ENCODE results near the gene UGT1A8.

DNA sequence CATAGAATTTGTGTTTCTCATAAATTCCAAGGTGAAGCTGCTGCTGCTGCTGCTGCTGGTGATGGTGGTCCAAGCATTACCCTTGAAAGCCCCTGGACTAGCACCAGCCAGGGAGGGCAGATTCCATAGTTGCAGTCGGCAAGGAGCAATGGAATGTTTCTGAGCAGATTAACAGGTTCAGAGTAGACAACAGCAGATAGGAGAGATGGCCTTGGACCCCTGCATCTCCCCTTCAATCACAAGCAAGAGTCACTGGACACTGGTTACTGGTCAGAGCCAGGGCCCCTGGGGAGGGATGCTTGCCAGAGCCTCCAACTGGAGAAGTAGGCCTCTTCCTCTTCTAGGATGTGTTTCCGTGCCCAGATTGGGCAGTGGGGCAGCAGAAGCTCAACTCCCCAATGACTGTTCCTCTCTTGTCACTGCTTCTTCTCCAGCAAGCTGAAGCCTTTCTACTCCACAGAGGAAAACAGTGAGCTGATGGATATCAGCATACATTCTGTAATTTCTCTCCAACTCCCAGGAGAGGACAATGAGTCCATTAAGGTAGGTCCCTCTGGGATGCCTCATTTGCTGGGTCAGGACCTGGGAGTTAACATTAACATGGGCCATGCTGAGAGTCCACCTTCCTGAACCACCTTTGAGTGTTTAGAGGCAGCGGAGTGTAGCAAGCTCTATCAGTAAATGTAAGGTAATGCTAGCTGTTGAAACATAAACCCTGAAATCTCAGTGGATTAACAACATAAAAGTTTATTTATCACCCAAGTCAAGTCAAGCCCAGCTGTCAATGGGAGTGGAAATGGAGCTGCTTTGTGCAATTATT lies 196.0 kb downstream of the UGT1A8 start:
- TF ChIP-seq EZH2 (IDR thresholded peaks at IDR 0.05; ENCODE audit: insufficient read depth, poor library complexity, severe bottlenecking), result no peak
- TF ChIP-seq EZH2phosphoT487 (IDR thresholded peaks at IDR 0.05; ENCODE audit: insufficient read depth, low read depth), result no peak

Measured in GM23248 (cell line).